HUES6 (cell line): ENCODE results near the gene HEATR5A.
"Not testable (repeated sequence)": the region's sequence is repeated elsewhere in the genome, so short reads cannot be mapped to it uniquely, and the experiment has no call there.

Experiments
- H3K27ac ChIP-seq: 2 replicates; pipeline ENCODE4 v1.7.0; 2013; ENCODE audit warnings: low read depth, mild to moderate bottlenecking, low read length, inconsistent platforms
- H3K27me3 ChIP-seq: 2 replicates; pipeline ENCODE4 v1.6.1; 2013; ENCODE audit warnings: low read length; ENCODE audit not compliant: control insufficient read depth, insufficient read depth
- H3K36me3 ChIP-seq: 2 replicates; pipeline ENCODE4 v1.6.1; 2013; ENCODE audit warnings: low read length; ENCODE audit not compliant: control insufficient read depth, insufficient read depth
- H3K4me1 ChIP-seq: 2 replicates; pipeline ENCODE4 v1.6.1; 2013; ENCODE audit warnings: low read length; ENCODE audit not compliant: control insufficient read depth, insufficient read depth
- H3K4me3 ChIP-seq: 2 replicates; pipeline ENCODE4 v1.5.1; 2013; ENCODE audit warnings: low read depth, low read length
- H3K9ac ChIP-seq: one replicate; pipeline ENCODE4 v1.6.1; 2013; ENCODE audit warnings: mild to moderate bottlenecking, low read length
- H3K9me3 ChIP-seq: 2 replicates; pipeline ENCODE4 v1.6.1; 2013; ENCODE audit warnings: low read depth, low read length; ENCODE audit not compliant: control insufficient read depth, insufficient read depth

HEATR5A gene

GRCh38 chr14:31253746-31254471, 166.4 kb downstream of the HEATR5A start:
- Histone ChIP-seq H3K4me1 (no peaks in the 10 kb centered on the region), H3K9ac (no peak overlapping the region), H3K36me3 (no peaks in the 10 kb centered on the region), H3K9me3 (no peaks in the 10 kb centered on the region), H3K4me3 (no peak overlapping the region), H3K27me3 (no peaks in the 10 kb centered on the region), H3K27ac (no peak overlapping the region)

GRCh38 chr14:31252865-31253264, 167.5 kb downstream of the HEATR5A start:
- Histone ChIP-seq H3K27me3 (no peaks in the 10 kb centered on the region), H3K9me3 (no peaks in the 10 kb centered on the region), H3K4me3 (no peak overlapping the region), H3K27ac (no peak overlapping the region), H3K36me3 (no peaks in the 10 kb centered on the region), H3K4me1 (no peaks in the 10 kb centered on the region), H3K9ac (no peak overlapping the region)

- Histone ChIP-seq H3K9me3 (no peaks in the 10 kb centered on the region), H3K36me3 (no peaks in the 10 kb centered on the region), H3K27me3 (no peaks in the 10 kb centered on the region), H3K4me1 (no peaks in the 10 kb centered on the region), H3K9ac (no peak overlapping the region), H3K27ac (no peak overlapping the region), H3K4me3 (no peak overlapping the region)
Observed at GRCh38 chr14:31251028-31251958, 169.1 kb downstream of the HEATR5A start.

GRCh38 chr14:31244626-31245025, 175.7 kb downstream of the HEATR5A start:
- Histone ChIP-seq H3K4me3 (no peak overlapping the region), H3K9ac (peak overlapping the region; percentile 55), H3K4me1 (peaks cover 11% of the 10 kb centered on the region), H3K27ac (peak overlapping the region; percentile 47; the same call in 1 of the 2 replicates), H3K36me3 (no peaks in the 10 kb centered on the region), H3K27me3 (no peaks in the 10 kb centered on the region), H3K9me3 (no peaks in the 10 kb centered on the region)

- Histone ChIP-seq H3K9me3 (no peaks in the 10 kb centered on the region), H3K36me3 (no peaks in the 10 kb centered on the region), H3K9ac (peak overlapping the region; percentile 55), H3K4me1 (peaks cover 11% of the 10 kb centered on the region), H3K4me3 (no peak overlapping the region), H3K27me3 (no peaks in the 10 kb centered on the region), H3K27ac (0 out of 2 replicates have a peak overlapping the region, but pooled peaks have one; percentile 47)
Observed at GRCh38 chr14:31243860-31244259, 176.5 kb downstream of the HEATR5A start.

- not testable (repeated sequence) for H3K27me3 ChIP-seq, H3K4me3 ChIP-seq, H3K36me3 ChIP-seq, H3K9me3 ChIP-seq, H3K9ac ChIP-seq, H3K27ac ChIP-seq
- H3K4me1 ChIP-seq, result peaks cover 11% of the 10 kb centered on the region
Observed at GRCh38 chr14:31242161-31242940, 178.0 kb downstream of the HEATR5A start.
